Memory B cell (primary cell): ENCODE data around the gene SYNE2.
"Not testable (repeated sequence)": the region's sequence is repeated elsewhere in the genome, so short reads cannot be mapped to it uniquely, and the experiment has no call there.

Source experiments
- ATAC-seq: fragments of 150-1000 bp; cut with Tn5 transposase; 2 replicates; pipeline ENCODE4 v1.10.0; 2021; ENCODE audit warnings: low read depth, mild to moderate bottlenecking, moderate library complexity
- DNase-seq, 2 donors: peaks; one replicate each; pipeline ENCODE4 v3.0.0; 2022; ENCODE audit warnings: low spot score in 2 of 2
- H3K27ac Mint-ChIP-seq: one replicate; pipeline ENCODE4 v1.8.0; 2022; ENCODE audit warnings: mild to moderate bottlenecking, moderate library complexity, mixed read lengths
- H3K27me3 Mint-ChIP-seq: one replicate; pipeline ENCODE4 v1.8.0; 2022; ENCODE audit warnings: mixed read lengths
- H3K36me3 Mint-ChIP-seq: one replicate; pipeline ENCODE4 v1.8.0; 2022; ENCODE audit warnings: mild to moderate bottlenecking, mixed read lengths
- H3K4me1 Mint-ChIP-seq: one replicate; pipeline ENCODE4 v1.8.0; 2022; ENCODE audit warnings: mixed read lengths
- H3K4me3 Mint-ChIP-seq: one replicate; pipeline ENCODE4 v1.8.0; 2022; ENCODE audit warnings: mild to moderate bottlenecking, moderate library complexity, mixed read lengths
- H3K9me3 Mint-ChIP-seq: one replicate; pipeline ENCODE4 v1.8.0; 2022; ENCODE audit warnings: mixed read lengths

SYNE2 gene

GRCh38 chr14:63857466-63858030 lies 4.7 kb downstream of the SYNE2 start:
- H3K27ac Mint-ChIP-seq, result no peak overlapping the region
- no peak overlapping the region for H3K4me3 Mint-ChIP-seq
- H3K27me3 Mint-ChIP-seq, result peaks cover 1% of the 10 kb centered on the region
- DNase-seq, result no peak
- peaks cover 9% of the 10 kb centered on the region for H3K4me1 Mint-ChIP-seq
- no peaks in the 10 kb centered on the region for H3K36me3 Mint-ChIP-seq
- no peak for ATAC-seq
- H3K9me3 Mint-ChIP-seq, result no peaks in the 10 kb centered on the region

DNA sequence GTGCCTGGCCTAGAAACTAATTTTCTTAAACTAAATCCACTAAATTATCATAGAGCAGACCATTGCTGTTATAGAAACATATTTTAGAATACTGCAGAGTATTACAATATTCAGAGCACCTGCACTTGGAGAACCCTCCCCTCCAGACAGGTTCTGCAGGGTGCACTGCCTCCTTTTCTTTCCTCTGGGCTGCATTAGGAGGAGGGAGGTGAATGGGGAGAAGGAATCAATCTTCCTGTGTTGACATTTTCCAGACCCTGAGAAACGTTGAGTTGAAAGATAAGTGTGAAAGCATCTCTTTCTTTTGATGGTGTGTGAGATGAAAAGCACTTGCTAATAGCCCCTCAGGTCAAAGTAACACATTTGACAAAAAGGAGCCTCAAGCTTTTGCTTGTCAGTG lies 7.3 kb downstream of the SYNE2 start:
- Mint-ChIP-seq H3K36me3 (no peaks in the 10 kb centered on the region), H3K9me3 (no peaks in the 10 kb centered on the region), H3K27ac (no peak overlapping the region), H3K4me3 (no peak overlapping the region), H3K4me1 (peaks cover 14% of the 10 kb centered on the region), H3K27me3 (peaks cover 1% of the 10 kb centered on the region)
- DNase-seq (no peak), ATAC-seq (no peak)

DNA sequence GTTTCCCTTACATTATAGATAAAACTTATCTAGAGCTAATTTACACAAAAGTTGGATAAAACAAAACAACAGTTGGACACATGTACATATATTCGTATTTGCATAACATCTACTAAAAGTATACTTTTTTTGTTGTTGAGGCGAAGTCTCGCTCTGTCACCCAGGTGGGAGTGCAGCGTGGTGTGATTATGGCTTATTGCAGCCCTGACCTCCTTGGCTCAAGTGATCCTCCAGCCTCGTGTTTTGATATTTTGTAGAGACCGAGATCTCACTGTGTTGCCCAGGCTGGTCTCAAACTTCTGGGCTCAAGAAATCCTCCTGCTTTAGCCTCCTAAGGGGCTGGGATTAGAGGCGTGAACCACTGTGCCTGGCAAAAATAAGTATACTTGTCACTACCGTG lies 9.4 kb downstream of the SYNE2 start:
- Mint-ChIP-seq H3K27me3 (peaks cover 1% of the 10 kb centered on the region), H3K9me3 (no peaks in the 10 kb centered on the region), H3K4me1 (peaks cover 17% of the 10 kb centered on the region), H3K27ac (no peak overlapping the region), H3K36me3 (no peaks in the 10 kb centered on the region), H3K4me3 (no peak overlapping the region)
- ATAC-seq (no peak), DNase-seq (no peak)

- Mint-ChIP-seq H3K4me1 (peaks cover 15% of the 10 kb centered on the region), H3K27ac (no peak overlapping the region), H3K27me3 (peaks cover 1% of the 10 kb centered on the region)
Observed at GRCh38 chr14:63863004-63863403, 10.2 kb downstream of the SYNE2 start.

DNA sequence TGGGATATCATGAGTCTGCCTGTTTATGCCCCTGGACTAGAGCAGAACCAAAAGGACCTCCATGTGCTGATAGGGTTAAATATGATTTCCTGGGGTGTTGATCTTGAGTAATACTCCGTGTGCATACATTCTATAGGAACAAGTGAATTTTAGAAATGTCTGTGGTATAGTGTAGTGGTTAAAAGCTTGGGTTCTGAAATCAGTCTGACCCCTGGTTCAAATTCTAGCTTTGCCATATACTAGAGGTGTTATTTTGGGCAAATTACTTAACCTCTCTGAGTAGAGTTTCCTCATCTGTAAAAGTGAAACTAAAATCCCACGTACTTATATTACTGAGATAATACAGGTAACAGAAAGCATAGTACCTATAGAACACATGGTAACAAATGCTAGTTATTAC lies 12.0 kb downstream of the SYNE2 start:
- not testable (repeated sequence) for H3K9me3 Mint-ChIP-seq, H3K36me3 Mint-ChIP-seq, H3K27me3 Mint-ChIP-seq, DNase-seq
- Mint-ChIP-seq H3K4me3 (peak overlapping the region; percentile 68), H3K27ac (peak overlapping the region; percentile 92), H3K4me1 (peaks cover 19% of the 10 kb centered on the region)
- ATAC-seq, result peak; percentile 40

More at GRCh38 chr14:63863004-63863403, 10.2 kb downstream of the SYNE2 start:
- H3K36me3 Mint-ChIP-seq, result no peaks in the 10 kb centered on the region
- ATAC-seq, result no peak
- no peaks in the 10 kb centered on the region for H3K9me3 Mint-ChIP-seq
- DNase-seq, result no peak
- peak overlapping the region; percentile 22 for H3K4me3 Mint-ChIP-seq

DNA sequence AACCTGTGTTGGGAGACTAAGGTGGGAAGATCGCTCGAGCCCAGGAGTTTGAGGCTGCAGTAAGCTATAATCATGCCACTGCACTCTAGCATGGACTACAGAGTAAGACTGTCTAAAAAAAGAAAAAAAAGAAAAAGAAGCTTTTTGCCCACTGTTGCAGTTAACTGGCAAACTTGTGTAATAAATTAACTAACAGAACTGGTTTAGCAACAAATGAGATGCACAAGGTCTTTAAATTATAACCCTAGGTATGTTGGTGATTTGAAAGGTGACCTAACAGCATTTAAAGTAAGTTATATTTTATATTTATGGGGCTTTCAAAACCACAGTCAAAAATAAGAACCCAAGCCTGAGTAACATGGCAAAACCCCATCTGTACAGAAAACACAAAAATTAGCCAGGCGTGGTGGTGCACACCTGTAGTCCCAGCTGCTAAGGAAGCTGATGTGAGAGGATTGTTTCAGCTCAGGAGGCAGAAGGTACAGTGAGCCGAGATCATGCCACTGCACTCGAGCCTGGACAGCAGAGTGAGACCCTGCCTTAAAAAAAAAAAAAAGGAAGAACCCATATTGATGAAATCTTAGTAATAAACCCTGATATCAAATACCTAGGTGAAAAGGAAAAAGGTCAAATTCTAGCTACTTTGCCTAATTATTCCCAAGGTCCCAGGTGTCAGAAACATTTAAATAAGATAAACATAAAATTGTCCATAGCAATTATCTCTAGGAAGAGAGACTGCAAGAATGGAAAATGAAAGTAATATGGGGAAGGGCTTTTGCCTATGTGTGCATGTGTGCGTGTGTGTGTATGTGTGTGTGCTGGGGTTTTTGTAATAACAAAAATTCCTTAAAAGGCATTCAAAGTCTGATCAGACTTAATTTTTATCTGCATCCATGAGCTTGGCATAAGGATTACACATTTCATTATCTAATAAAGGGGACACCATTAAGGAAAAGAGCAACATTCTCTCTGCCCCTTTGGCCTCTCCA lies 15.4 kb downstream of the SYNE2 start:
- Mint-ChIP-seq H3K36me3 (no peaks in the 10 kb centered on the region), H3K27me3 (no peaks in the 10 kb centered on the region), H3K4me3 (no peak overlapping the region), H3K9me3 (no peaks in the 10 kb centered on the region), H3K27ac (peak overlapping the region; percentile 20), H3K4me1 (peaks cover 24% of the 10 kb centered on the region)
- DNase-seq, result peak in 1 of 2 donors; percentile 25
- ATAC-seq, result peak; percentile 40

DNA sequence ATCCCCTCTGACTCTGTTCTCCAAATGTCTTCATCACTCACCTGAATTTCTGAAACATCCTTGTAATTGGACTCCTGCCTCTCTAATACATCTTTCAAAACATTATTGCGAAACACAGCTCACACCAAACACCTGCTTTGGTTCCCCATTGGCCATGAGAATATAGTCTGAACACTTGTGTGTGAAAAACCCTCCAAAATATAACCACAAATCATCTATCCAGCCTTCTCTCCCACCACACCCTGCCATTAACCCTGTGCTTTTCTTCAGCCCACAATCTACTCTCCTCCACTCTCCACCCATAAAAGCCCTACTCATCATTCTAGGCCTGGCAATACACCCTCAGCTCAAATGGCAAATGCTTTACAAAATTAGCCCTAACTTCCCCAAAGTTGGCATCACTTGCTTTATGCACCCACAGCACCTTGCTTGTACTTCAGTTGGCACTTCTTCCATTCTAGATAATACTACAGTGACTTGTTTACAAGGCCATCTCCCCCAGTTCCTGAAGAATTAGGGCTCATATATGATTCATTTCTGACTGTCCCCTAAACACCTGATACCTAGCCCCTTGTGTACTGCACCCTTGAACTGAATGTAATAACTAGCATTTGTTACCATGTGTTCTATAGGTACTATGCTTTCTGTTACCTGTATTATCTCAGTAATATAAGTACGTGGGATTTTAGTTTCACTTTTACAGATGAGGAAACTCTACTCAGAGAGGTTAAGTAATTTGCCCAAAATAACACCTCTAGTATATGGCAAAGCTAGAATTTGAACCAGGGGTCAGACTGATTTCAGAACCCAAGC lies 17.3 kb downstream of the SYNE2 start:
- H3K27me3 Mint-ChIP-seq, DNase-seq: not testable (repeated sequence)
- peak; percentile 47 for ATAC-seq

GRCh38 chr14:63870753-63871037 lies 17.9 kb downstream of the SYNE2 start:
- not testable (repeated sequence) for H3K4me3 Mint-ChIP-seq, H3K36me3 Mint-ChIP-seq, H3K27me3 Mint-ChIP-seq

More for the DNA sequence above, 17.3 kb downstream of the SYNE2 start:
- peak overlapping the region; percentile 3 for H3K4me3 Mint-ChIP-seq
- not testable (repeated sequence) for H3K36me3 Mint-ChIP-seq, H3K9me3 Mint-ChIP-seq
- H3K4me1 Mint-ChIP-seq, result peaks cover 18% of the 10 kb centered on the region
- peak overlapping the region; percentile 60 for H3K27ac Mint-ChIP-seq

GRCh38 chr14:63874223-63874622 lies 21.4 kb downstream of the SYNE2 start:
- peaks cover 14% of the 10 kb centered on the region for H3K4me1 Mint-ChIP-seq
- no peak for ATAC-seq
- no peak overlapping the region for H3K27ac Mint-ChIP-seq

More at GRCh38 chr14:63870753-63871037, 17.9 kb downstream of the SYNE2 start:
- not testable (repeated sequence) for DNase-seq, H3K27ac Mint-ChIP-seq, ATAC-seq, H3K9me3 Mint-ChIP-seq
- H3K4me1 Mint-ChIP-seq, result peaks cover 16% of the 10 kb centered on the region

GRCh38 chr14:63875311-63875710 lies 22.5 kb downstream of the SYNE2 start:
- H3K27ac Mint-ChIP-seq, result no peak overlapping the region

More at GRCh38 chr14:63874223-63874622, 21.4 kb downstream of the SYNE2 start:
- H3K9me3 Mint-ChIP-seq, result no peaks in the 10 kb centered on the region
- no peaks in the 10 kb centered on the region for H3K27me3 Mint-ChIP-seq
- H3K36me3 Mint-ChIP-seq, result peaks cover 2% of the 10 kb centered on the region
- no peak overlapping the region for H3K4me3 Mint-ChIP-seq
- DNase-seq, result no peak

GRCh38 chr14:63877550-63877939 lies 24.7 kb downstream of the SYNE2 start:
- Mint-ChIP-seq H3K4me3 (no peak overlapping the region), H3K4me1 (peaks cover 11% of the 10 kb centered on the region), H3K36me3 (peaks cover 2% of the 10 kb centered on the region)

More at GRCh38 chr14:63875311-63875710, 22.5 kb downstream of the SYNE2 start:
- DNase-seq (no peak), ATAC-seq (no peak)
- H3K36me3 Mint-ChIP-seq, result peaks cover 2% of the 10 kb centered on the region
- no peak overlapping the region for H3K4me3 Mint-ChIP-seq
- H3K27me3 Mint-ChIP-seq, result no peaks in the 10 kb centered on the region
- peaks cover 8% of the 10 kb centered on the region for H3K4me1 Mint-ChIP-seq
- H3K9me3 Mint-ChIP-seq, result no peaks in the 10 kb centered on the region

GRCh38 chr14:63878052-63878451 lies 25.2 kb downstream of the SYNE2 start:
- no peaks in the 10 kb centered on the region for H3K27me3 Mint-ChIP-seq
- H3K36me3 Mint-ChIP-seq, result peaks cover 2% of the 10 kb centered on the region
- ATAC-seq (no peak), DNase-seq (no peak)
- no peak overlapping the region for H3K4me3 Mint-ChIP-seq
- H3K9me3 Mint-ChIP-seq, result no peaks in the 10 kb centered on the region
- H3K4me1 Mint-ChIP-seq, result peaks cover 8% of the 10 kb centered on the region
- H3K27ac Mint-ChIP-seq, result no peak overlapping the region

More at GRCh38 chr14:63877550-63877939, 24.7 kb downstream of the SYNE2 start:
- ATAC-seq (no peak), DNase-seq (no peak)
- Mint-ChIP-seq H3K9me3 (no peaks in the 10 kb centered on the region), H3K27ac (no peak overlapping the region), H3K27me3 (no peaks in the 10 kb centered on the region)

DNA sequence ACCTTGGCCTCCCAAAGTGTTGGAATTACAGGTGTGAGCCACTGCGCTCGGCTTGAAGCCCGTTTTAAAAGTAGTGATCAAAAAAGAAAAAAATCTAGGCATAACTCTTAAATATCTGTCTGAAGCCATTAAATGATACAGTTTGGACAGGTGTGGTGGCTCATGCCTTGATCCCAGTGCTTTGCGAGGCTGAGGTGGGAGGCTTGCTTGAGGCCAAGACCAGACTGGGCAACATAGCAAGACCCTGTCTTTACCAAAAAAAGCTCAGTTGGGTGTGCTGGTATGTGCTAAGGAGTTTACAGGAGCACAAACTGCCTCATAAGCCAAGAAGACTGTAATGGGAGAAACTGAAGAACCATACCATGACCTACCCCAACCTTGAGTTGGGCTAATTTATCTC lies 26.0 kb downstream of the SYNE2 start:
- no peaks in the 10 kb centered on the region for H3K27me3 Mint-ChIP-seq
- no peaks in the 10 kb centered on the region for H3K9me3 Mint-ChIP-seq
- ATAC-seq, result no peak
- DNase-seq, result no peak
- peaks cover 2% of the 10 kb centered on the region for H3K36me3 Mint-ChIP-seq
- H3K4me3 Mint-ChIP-seq, result no peak overlapping the region
- peaks cover 10% of the 10 kb centered on the region for H3K4me1 Mint-ChIP-seq
- no peak overlapping the region for H3K27ac Mint-ChIP-seq

GRCh38 chr14:63881926-63882325 lies 29.1 kb downstream of the SYNE2 start:
- Mint-ChIP-seq H3K4me3 (no peak overlapping the region), H3K27ac (peak overlapping the region; percentile 12)

More at GRCh38 chr14:63881926-63882325, 29.1 kb downstream of the SYNE2 start:
- ATAC-seq, result no peak
- Mint-ChIP-seq H3K4me1 (peaks cover 10% of the 10 kb centered on the region), H3K27me3 (no peaks in the 10 kb centered on the region), H3K36me3 (peaks cover 2% of the 10 kb centered on the region), H3K9me3 (no peaks in the 10 kb centered on the region)
- DNase-seq, result no peak
